ENCODE measurements around the gene UBALD2. TPM values are rescaled to one million over a fixed set of nuclear protein-coding genes. Genes with fewer than 3 reads are reported as not detected.
"Not testable (repeated sequence)": the region's sequence is repeated elsewhere in the genome, so short reads cannot be mapped to it uniquely, and the experiment has no call there.

Gene UBALD2
- total RNA-seq, 2 donors from 2014 or later: 8.4 to 9.7 TPM

DNA sequence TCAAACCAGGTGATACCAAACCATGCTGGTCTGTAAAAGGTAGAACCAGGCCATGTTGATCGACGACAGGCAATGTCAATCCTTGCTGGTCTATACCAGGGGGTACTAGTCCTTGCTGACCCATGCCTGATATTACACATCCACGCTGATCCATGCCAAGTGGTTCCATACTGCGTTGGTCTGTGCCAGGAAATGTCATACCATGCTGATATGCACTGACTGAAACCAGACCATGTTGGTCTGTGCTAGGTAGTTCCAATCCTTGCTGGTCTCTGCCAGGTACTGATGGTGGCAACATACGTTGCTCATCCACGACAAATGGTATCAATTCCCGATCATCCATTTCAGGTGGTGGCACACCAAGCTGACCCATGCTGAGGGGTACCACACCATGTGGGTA lies 28.0 kb downstream of the UBALD2 start:
- Histone ChIP-seq H3K9me3 (no peaks in the 10 kb centered on the region), H3K27ac (no peak overlapping the region), H3K27me3 (no peaks in the 10 kb centered on the region), H3K4me3 (no peak overlapping the region), H3K36me3 (no peaks in the 10 kb centered on the region), H3K4me1 (peaks cover 0 to 5% of the 10 kb centered on the region in 2 donors)
- no peak for DNase-seq (ENCODE audit: low spot score)
- TF ChIP-seq, protein P1, sequence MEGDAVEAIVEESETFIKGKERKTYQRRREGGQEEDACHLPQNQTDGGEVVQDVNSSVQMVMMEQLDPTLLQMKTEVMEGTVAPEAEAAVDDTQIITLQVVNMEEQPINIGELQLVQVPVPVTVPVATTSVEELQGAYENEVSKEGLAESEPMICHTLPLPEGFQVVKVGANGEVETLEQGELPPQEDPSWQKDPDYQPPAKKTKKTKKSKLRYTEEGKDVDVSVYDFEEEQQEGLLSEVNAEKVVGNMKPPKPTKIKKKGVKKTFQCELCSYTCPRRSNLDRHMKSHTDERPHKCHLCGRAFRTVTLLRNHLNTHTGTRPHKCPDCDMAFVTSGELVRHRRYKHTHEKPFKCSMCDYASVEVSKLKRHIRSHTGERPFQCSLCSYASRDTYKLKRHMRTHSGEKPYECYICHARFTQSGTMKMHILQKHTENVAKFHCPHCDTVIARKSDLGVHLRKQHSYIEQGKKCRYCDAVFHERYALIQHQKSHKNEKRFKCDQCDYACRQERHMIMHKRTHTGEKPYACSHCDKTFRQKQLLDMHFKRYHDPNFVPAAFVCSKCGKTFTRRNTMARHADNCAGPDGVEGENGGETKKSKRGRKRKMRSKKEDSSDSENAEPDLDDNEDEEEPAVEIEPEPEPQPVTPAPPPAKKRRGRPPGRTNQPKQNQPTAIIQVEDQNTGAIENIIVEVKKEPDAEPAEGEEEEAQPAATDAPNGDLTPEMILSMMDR (IDR thresholded peaks at IDR 0.05): no peak

DNA sequence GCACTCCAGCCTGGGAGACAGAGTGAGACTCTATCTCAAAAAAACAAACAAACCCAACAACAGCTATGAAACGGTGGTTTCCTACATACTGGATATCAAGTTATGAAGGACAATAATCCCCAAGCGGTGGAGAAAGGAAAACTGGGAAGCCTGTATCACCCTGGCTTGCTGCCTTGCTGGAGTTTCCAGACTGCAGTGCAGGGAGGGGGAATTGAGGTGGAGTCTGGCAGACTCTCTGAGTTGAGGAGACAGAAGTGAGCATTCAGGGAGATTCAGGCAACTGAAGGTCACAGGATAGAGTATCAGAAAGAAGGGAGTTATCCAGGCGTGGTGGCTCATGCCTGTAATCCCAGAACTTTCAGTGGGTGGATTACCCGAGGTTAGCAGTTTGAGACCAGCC lies 31.0 kb downstream of the UBALD2 start:
- no peak overlapping the region for H3K27ac ChIP-seq
- H3K4me1 ChIP-seq: peaks cover 0 to 5% of the 10 kb centered on the region in 2 donors
- TF ChIP-seq, protein P1 (IDR thresholded peaks at IDR 0.05): no peak
- H3K27me3 ChIP-seq: no peaks in the 10 kb centered on the region
- no peak for DNase-seq (ENCODE audit: low spot score)
- no peaks in the 10 kb centered on the region for H3K36me3 ChIP-seq
- H3K9me3 ChIP-seq: no peaks in the 10 kb centered on the region
- H3K4me3 ChIP-seq: no peak overlapping the region

DNA sequence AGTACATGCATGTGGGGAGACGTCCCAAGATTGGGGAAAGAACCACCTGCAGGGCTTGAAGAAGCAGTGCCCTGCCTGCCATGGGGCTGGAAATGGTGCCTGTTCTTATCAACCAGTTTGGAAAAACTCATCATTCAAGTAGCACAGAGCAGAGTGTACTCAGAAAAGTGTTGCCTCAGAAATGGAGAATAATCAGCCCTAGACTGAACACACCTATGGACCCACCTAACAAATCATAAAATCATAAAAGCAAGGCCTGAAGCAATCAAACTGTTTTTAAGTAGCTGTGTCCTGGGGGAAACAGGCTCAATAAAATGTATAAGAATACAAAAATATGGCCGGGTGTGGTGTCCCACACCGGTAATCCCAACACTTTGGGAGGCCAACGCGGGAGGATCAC lies 31.7 kb downstream of the UBALD2 start:
- Histone ChIP-seq H3K4me3 (no peak overlapping the region), H3K27ac (no peak overlapping the region), H3K36me3 (no peaks in the 10 kb centered on the region), H3K9me3 (no peaks in the 10 kb centered on the region), H3K27me3 (no peaks in the 10 kb centered on the region), H3K4me1 (peaks cover 0 to 5% of the 10 kb centered on the region in 2 donors)
- TF ChIP-seq, protein P1 (IDR thresholded peaks at IDR 0.05): no peak
- DNase-seq (ENCODE audit: low spot score): no peak

DNA sequence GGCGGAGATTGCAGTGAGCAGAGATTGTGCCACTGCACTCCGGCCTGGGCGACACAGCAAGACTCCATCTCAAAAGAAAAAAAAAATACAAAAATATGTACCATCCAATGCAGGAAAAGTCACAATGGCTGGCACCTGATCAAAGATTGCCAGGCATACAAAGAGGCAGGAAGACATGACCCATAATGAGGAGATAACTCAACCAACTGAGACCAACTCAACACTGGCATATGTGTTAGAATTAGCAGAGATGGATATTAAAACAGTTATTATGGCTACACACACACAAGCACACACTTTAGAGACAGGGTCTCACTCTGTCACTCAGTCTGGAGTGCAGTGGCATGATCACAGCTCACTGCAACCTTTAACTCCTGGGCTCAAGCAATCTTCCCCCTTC lies 32.3 kb downstream of the UBALD2 start:
- no peaks in the 10 kb centered on the region for H3K36me3 ChIP-seq
- H3K4me1 ChIP-seq: peaks cover 0 to 5% of the 10 kb centered on the region in 2 donors
- H3K9me3 ChIP-seq: no peaks in the 10 kb centered on the region
- no peak overlapping the region for H3K27ac ChIP-seq
- H3K4me3 ChIP-seq: no peak overlapping the region
- no peaks in the 10 kb centered on the region for H3K27me3 ChIP-seq
- TF ChIP-seq, protein P1 (IDR thresholded peaks at IDR 0.05): no peak
- no peak for DNase-seq (ENCODE audit: low spot score)

DNA sequence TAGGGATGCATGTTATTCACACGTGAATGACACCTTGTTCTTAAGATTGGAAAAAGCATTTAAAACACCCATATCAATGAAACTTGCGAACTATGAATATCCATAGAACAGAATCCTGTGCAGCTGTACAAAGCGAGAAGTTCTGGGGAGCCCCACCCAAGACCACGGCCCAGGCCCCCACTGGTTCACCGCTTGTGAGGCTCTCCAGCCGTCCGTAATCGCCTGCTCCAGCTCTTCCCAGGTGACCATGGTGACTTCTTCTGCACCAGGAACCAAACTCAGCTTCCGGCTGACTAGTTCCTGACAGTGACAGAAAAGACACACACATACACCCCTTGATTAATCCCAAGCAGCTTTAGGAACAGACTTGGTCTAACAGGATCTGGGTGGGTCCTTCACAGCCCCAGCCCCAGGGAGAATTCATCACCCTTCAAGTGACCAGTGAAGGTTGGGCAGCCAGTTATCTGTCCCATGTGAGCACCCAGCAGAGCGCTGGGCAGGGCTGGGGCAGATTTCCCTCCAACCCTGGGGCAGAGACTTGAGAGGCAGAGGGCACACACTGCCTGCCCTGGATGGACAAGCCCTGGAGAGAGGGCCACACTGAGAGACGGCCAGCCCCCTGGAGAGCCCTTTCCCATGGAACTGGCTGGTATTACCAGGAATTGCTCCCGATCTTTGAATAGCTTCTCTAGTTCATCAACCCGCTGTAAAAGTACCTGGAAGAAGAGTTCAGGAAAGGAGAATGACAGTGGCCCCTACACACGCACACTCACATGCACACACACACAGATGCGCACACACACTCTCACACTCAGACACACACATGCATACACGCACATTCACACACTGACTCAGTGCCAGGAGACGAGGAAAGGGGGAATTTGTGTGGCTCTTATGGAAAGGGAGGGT lies 39.3 kb downstream of the UBALD2 start:
- no peak overlapping the region for H3K4me3 ChIP-seq
- DNase-seq (ENCODE audit: low spot score): no peak
- H3K27ac ChIP-seq: no peak overlapping the region
- no peaks in the 10 kb centered on the region for H3K9me3 ChIP-seq
- TF ChIP-seq, protein P1 (IDR thresholded peaks at IDR 0.05): no peak
- no peaks in the 10 kb centered on the region for H3K36me3 ChIP-seq
- H3K4me1 ChIP-seq: no peaks in the 10 kb centered on the region
- H3K27me3 ChIP-seq: no peaks in the 10 kb centered on the region

DNA sequence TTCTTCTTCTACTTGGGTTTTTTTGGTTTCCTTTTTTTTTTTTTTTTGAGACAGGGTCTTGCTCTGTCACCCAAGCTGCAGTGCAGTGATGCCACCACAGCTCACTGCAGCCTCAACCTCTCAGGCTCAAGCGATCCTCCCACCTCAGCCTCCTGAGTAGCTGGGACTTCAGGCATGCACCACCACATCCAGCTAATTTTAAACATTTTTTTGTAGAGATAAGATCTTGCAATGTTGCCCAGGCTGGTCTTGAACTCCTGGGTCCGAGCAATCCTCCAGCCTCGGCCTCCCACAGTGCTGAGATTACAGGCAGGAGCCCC lies 39.9 kb downstream of the UBALD2 start:
- H3K27me3 ChIP-seq; H3K4me3 ChIP-seq; H3K4me1 ChIP-seq; H3K9me3 ChIP-seq; H3K36me3 ChIP-seq; DNase-seq (ENCODE audit: low spot score); H3K27ac ChIP-seq: not testable (repeated sequence)
